ENCODE results near the gene WDR62. TPM values are rescaled to one million over a fixed set of nuclear protein-coding genes. Genes with fewer than 3 reads are reported as not detected.

The WDR62 gene
- total and polyA plus RNA-seq, 8 donors = 0.12 to 0.49 (median 0.37) TPM

- intact Hi-C loops (cut with DNase I) = no loop called here
- DNase-seq = no peak
- H3K27me3 ChIP-seq = no peaks in the 10 kb centered on the region
- 94% methylated on average over 5 of the region's 5 CpGs for WGBS, 2 donors
- H3K4me3 ChIP-seq = no peak overlapping the region
- H3K9me3 ChIP-seq = no peaks in the 10 kb centered on the region
- FAIRE-seq = no peak
- TF ChIP-seq, protein P1, sequence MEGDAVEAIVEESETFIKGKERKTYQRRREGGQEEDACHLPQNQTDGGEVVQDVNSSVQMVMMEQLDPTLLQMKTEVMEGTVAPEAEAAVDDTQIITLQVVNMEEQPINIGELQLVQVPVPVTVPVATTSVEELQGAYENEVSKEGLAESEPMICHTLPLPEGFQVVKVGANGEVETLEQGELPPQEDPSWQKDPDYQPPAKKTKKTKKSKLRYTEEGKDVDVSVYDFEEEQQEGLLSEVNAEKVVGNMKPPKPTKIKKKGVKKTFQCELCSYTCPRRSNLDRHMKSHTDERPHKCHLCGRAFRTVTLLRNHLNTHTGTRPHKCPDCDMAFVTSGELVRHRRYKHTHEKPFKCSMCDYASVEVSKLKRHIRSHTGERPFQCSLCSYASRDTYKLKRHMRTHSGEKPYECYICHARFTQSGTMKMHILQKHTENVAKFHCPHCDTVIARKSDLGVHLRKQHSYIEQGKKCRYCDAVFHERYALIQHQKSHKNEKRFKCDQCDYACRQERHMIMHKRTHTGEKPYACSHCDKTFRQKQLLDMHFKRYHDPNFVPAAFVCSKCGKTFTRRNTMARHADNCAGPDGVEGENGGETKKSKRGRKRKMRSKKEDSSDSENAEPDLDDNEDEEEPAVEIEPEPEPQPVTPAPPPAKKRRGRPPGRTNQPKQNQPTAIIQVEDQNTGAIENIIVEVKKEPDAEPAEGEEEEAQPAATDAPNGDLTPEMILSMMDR (IDR thresholded peaks at IDR 0.05) = no peak
- no peak for ATAC-seq
- H3K27ac ChIP-seq = no peak overlapping the region
- no peaks in the 10 kb centered on the region for H3K36me3 ChIP-seq
- no peaks in the 10 kb centered on the region for H3K4me1 ChIP-seq
These were observed 35.1 kb downstream of the WDR62 start for GRCh38 chr19:36089847-36090246.

DNA sequence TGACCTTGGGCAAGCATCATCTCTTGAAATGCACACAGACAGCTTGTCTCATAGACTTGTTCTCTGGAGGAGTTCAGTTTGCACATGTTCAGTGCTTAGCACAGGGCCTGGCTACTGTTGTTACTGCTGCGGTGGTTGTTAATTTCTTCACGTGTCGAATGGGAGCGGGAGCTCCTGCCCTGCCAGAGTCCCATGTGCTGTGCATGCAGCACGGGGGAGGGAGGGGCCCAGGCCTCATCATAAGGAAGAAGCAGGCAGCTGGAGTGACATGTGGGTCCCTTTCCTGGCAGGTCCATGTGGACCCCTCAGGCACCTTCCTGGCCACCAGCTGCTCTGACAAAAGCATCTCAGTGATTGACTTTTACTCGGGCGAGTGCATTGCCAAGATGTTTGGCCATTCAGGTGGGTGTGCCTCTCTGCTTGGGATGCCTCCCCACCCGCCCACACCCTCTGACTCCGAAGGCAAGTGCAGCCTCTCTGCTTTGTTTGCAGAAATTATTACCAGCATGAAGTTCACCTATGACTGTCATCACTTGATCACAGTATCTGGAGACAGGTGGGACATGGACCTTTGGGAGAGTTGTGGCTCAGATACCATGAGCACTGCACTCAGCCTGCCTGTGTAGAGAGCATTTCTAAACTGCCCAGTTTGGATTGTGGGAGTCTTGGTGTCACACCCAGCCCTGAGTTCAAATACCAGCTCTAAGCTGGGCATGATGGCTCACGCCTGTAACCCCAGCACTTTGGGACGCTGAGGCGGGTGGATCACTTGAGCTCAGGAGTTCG, 36.4 kb downstream of the WDR62 start:
- DNase-seq = no peak
- intact Hi-C loops (cut with DNase I) = no loop called here
- no peaks in the 10 kb centered on the region for H3K27me3 ChIP-seq
- TF ChIP-seq, protein P1 (IDR thresholded peaks at IDR 0.05) = no peak
- no peak overlapping the region for H3K27ac ChIP-seq
- no peak for FAIRE-seq
- no peaks in the 10 kb centered on the region for H3K4me1 ChIP-seq
- ATAC-seq = no peak
- H3K36me3 ChIP-seq = no peaks in the 10 kb centered on the region
- H3K4me3 ChIP-seq = no peak overlapping the region
- 82 to 92% methylated on average over 13 of the region's 13 CpGs for WGBS, 2 donors
- no peaks in the 10 kb centered on the region for H3K9me3 ChIP-seq

DNA sequence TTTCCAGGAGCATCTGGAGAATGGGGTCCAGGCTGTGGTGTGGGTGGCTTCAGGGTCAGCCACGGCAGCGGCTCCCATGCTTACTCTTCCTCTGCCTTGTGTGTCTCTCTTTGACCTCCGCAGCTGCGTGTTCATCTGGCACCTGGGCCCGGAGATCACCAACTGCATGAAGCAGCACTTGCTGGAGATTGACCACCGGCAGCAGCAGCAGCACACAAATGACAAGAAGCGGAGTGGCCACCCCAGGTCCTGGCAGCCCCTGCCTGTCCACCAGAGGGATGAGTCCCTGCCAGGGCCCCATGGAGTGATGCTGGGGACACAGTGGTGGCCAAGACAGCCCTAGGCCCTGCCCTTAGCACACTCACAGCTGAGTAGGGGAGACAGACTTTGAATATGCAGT, 37.9 kb downstream of the WDR62 start:
- intact Hi-C loops (cut with DNase I) = no loop called here
- Histone ChIP-seq H3K4me3 (no peak overlapping the region), H3K27me3 (no peaks in the 10 kb centered on the region), H3K4me1 (no peaks in the 10 kb centered on the region), H3K27ac (no peak overlapping the region), H3K36me3 (no peaks in the 10 kb centered on the region), H3K9me3 (no peaks in the 10 kb centered on the region)
- ATAC-seq (no peak), DNase-seq (no peak), FAIRE-seq (no peak)
- TF ChIP-seq, protein P1 (IDR thresholded peaks at IDR 0.05) = no peak
- WGBS, 2 donors = 97 to 100% methylated on average over 7 of the region's 7 CpGs

GRCh38 chr19:36093146-36093662, 38.5 kb downstream of the WDR62 start:
- Histone ChIP-seq H3K27me3 (no peaks in the 10 kb centered on the region), H3K27ac (no peak overlapping the region), H3K9me3 (no peaks in the 10 kb centered on the region), H3K4me3 (no peak overlapping the region), H3K36me3 (no peaks in the 10 kb centered on the region), H3K4me1 (no peaks in the 10 kb centered on the region)
- intact Hi-C loops (cut with DNase I) = no loop called here
- 96 to 97% methylated on average over 5 of the region's 5 CpGs for WGBS, 2 donors
- TF ChIP-seq, protein P1 (IDR thresholded peaks at IDR 0.05) = no peak
- ATAC-seq (no peak), DNase-seq (no peak), FAIRE-seq (no peak)

GRCh38 chr19:36093687-36094086, 39.0 kb downstream of the WDR62 start:
- H3K27ac ChIP-seq = no peak overlapping the region
- TF ChIP-seq, protein P1 (IDR thresholded peaks at IDR 0.05) = no peak
- ATAC-seq (no peak), FAIRE-seq (no peak), DNase-seq (no peak)
- H3K4me3 ChIP-seq = no peak overlapping the region
- no peaks in the 10 kb centered on the region for H3K36me3 ChIP-seq
- H3K4me1 ChIP-seq = no peaks in the 10 kb centered on the region
- H3K27me3 ChIP-seq = no peaks in the 10 kb centered on the region
- H3K9me3 ChIP-seq = no peaks in the 10 kb centered on the region
- intact Hi-C loops (cut with DNase I) = no loop called here
- 76 to 88% methylated on average over 6 of the region's 6 CpGs for WGBS, 2 donors

Data from pancreas (tissue), 10 donors.